ENCODE data around the gene BRI3.

DNA sequence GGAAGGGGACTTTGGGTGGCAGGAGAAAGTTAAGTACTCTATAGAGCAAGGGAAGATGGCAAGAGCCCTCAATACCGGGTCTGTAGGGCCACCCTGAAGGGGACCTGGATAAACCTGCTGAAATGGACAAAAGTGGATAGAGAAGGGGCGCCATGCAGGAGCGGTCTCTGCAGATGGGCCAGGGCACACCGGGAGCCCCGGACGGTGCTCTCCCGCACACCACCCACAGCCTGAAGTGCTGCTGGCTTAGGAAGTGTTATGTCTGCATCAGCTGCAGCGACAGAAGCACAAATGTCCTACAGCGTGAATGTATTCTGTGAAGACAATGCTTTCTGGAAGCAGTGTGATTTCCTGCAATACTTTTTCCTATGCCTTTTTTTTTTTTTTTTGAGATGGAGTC is 37.7 kb downstream of the BRI3 start:
- TF ChIP-seq POLR2AphosphoS5 (IDR thresholded peaks at IDR 0.05; ENCODE audit: low read depth, low read length) (no peak), POLR2A (IDR thresholded peaks at IDR 0.05; ENCODE audit: low read depth, low read length) (no peak)

Measured in GM12892 (cell line).